GM08714 (cell line): Measurements from ENCODE around the gene RBFOX1.

Experiments
- H3K4me3 ChIP-seq: fragments of 200-500 bp; sonication (Bioruptor generic); 2 replicates; pipeline ENCODE4 v1.5.1; 2014; ENCODE audit warnings: mild to moderate bottlenecking, low read length, inconsistent platforms
- ZNF274 ChIP-seq: IDR thresholded peaks from 2 replicates; pipeline ENCODE4 v1.6.1; 2012; ENCODE audit warnings: mild to moderate bottlenecking, low read depth, low read length

RBFOX1 gene

DNA sequence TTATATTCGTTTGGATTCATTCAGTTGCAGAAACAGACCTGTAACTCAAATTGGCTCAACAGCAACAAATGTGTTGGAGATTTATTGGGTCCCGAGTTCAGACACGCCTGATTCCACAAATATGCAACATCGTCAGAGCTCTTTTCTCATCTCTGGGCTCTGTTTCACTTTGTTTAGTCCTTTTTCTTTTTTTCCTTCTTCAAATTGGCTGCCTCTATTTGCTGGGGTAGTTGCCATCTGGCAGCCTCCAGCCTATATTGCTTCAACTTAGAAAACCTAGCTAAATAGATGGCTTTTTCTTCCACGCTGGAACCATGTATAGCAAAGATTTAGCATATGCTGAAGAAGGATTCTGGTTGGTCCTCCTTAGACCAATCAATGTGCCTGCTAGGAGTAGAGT lies 398.5 kb downstream of the RBFOX1 start:
- TF ChIP-seq ZNF274, result no peak
- no peak overlapping the region for H3K4me3 ChIP-seq

DNA sequence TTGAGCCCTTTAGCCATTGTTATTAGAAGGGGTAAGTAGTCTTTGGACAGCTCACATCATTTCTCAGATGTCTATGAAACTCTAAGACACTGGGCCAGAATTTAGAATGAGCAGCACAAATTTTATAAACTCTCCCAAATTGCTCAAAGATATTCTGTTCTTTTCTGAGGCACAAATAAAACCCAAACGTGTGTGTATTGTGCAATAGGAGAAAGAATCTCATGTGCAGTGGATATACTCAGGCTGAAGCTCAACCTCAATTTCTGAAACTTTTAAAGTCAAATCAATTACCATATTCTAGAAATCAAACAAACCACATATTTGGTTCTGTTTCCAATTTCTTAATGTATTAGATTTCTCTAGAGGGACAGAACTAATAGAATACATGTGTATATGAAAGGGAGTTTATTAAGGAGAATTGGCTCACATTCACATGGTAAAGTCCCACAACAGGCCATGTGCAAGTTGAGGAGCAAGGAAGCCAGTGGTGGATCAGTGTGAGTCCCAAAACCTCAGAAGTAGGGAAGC lies 403.6 kb downstream of the RBFOX1 start:
- H3K4me3 ChIP-seq, result no peak overlapping the region
- TF ChIP-seq ZNF274, result no peak

DNA sequence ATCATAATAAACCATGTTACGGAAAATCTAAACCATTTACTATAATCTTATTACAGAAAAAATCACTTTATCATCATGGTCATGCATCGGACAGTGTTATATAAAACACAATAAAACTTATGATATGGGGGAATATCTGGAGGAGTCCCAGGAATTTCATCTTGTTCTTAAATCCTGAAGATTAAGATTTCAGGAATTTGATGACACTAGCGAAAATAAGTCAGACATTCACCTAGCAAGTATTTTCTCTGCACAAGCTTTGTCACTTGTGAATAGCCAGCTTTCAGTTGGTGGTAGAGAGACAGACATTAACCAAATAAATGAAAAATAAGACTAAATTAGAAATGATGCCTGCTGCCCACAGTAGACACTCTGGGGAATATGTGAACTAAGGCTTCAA lies 410.0 kb downstream of the RBFOX1 start:
- no peak for TF ChIP-seq ZNF274
- no peak overlapping the region for H3K4me3 ChIP-seq

DNA sequence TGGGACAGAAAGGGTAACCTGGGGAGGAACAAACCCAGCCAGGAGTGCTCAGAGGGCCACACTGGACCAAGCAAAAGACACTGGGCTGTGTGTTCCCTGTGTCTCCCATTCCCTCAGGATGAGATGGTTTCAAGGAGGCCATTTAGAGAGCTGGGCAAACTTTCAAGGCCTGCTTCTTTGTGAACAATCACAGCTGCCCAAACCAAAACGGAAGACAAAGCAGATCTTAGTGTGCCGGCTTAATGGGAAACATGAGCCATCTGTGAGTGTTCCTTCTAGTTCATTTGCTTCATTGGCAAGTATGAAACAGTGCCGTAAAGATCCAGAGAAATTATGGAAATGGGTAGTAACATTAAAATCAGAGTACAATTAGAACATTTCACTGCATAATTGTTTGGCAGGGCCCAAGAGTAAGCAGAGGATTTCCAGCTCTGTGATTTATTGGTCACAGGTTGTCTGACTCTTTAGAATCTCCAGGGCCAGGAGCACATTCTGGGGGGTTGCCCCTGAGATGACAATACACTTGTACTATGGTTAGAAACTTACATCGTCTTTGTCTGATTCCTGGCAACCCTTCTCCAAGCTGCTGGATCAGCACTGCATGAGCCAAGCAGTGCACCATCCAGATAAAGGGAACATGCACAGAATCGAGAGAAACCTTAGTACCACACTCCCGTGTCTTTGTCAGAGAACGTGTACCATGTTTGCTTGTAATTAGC lies 412.1 kb downstream of the RBFOX1 start:
- no peak for TF ChIP-seq ZNF274

DNA sequence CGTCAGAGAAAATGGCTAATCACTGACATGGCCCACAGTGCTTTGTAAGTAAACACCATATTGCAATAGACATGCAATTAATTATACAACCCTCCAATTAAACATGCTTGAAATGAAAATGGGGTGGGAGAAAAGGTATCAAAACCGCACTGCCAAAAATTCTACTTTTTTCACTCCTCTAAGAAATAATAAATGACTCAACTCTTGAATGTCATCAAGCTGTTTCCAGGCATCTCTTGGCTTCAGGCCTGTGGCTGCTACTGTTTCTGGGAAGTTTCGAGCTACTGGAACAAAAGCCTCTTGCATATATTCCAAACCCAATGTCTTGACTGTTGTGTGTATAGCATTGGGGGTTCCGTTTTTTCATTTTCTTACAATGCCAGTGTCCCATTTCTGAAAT lies 412.6 kb downstream of the RBFOX1 start:
- no peak overlapping the region for H3K4me3 ChIP-seq
- no peak for TF ChIP-seq ZNF274

More for the DNA sequence above, 412.1 kb downstream of the RBFOX1 start:
- no peak overlapping the region for H3K4me3 ChIP-seq

DNA sequence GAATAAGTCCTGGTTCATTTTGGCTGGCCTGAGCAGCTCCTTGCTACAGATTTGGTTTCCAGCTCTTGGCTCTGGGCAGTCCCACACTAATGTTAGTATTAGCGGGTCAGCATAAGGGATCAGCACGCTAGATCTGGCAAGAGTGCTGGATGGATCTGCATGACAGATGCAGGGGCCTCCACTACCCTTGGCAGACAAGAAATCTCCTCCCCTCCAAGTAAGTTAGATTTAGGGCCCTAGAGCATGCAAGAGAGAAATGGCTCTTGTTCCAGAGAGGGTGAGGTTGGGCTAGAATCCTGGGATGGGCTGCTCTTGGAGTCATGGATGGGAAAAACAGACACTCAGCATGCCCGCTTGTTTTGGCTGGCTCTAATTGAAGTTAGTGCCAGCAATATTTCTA lies 414.3 kb downstream of the RBFOX1 start:
- no peak for TF ChIP-seq ZNF274
- H3K4me3 ChIP-seq, result no peak overlapping the region

DNA sequence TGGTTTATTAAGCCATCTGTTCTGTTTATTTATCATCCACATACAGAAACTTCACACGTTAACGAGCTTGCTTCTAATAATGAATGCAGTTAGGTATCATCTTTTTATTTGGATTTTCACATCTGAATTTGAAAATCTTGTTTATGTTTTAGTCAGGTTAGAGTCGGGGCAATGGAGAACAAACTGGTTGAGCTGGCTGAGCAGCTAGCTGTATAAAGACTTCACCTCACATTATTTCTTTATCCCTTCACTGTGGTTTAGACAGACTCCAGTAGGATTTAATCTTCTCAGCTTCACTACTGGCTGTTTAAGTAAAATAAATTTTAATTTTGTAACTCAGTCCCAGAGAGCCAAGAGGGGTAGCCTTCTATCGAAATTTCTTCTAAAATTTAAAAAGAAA lies 415.9 kb downstream of the RBFOX1 start:
- TF ChIP-seq ZNF274, result no peak
- no peak overlapping the region for H3K4me3 ChIP-seq

DNA sequence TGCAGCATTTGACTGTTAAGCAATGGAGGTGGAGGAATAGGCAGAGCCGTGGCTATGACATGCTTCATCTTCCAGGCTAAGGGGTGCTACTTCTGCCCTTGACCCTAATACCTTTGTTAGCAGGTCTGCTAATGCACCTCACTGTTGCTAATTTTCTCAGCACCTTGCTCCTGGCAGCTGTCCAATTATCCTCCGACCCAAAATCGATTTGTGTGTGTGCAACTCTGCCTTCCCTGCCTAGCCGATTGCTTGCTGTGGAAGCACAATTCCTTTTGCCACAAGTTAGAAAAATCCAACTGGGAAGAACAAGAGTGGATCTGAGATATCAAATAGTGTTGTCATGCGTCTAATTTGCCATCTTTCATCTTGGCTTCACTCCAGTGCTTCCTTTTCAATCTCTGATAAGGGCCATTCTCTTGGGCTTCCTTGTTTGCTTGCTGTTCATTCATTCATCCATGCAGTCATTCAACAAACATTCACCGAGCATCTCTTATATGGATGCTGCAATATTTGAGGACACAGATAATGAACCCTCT lies 422.8 kb downstream of the RBFOX1 start:
- no peak for TF ChIP-seq ZNF274
- no peak overlapping the region for H3K4me3 ChIP-seq
